Brain pericyte (primary cell): Measurements from ENCODE around the gene RCAN3.
"Not testable (repeated sequence)": the region's sequence is repeated elsewhere in the genome, so short reads cannot be mapped to it uniquely, and the experiment has no call there.

Experiments used
- DNase-seq: peaks from one replicate; pipeline ENCODE4 v3.0.0-alpha.2; 2012; ENCODE audit warnings: low read depth, low spot score

RCAN3 gene

GRCh38 chr1:24513706-24514105, 11.1 kb downstream of the RCAN3 start:
- DNase-seq = no peak

DNA sequence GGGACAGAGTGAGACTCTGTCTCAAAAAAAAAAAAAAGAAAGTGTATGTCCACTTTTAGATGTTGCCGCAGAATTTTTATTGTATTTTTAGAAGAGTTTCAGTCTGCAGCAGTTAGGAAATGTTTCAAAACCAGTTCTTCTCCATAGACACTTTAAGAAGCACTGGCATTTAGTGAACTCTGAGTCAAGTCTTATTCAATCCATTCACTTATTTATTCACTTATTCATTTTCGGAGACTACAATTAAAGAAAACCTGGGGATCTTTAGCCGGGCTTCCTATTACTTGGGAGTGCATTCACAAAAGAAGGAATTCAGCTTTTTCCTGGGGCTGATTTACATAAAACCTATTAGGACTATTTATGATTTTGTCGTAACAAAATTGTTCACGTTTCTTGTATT, 12.3 kb downstream of the RCAN3 start:
- DNase-seq = no peak

- DNase-seq = not testable (repeated sequence)
These were observed 13.1 kb downstream of the RCAN3 start for GRCh38 chr1:24515671-24516209.

GRCh38 chr1:24516506-24516905, 13.9 kb downstream of the RCAN3 start:
- DNase-seq = no peak

DNA sequence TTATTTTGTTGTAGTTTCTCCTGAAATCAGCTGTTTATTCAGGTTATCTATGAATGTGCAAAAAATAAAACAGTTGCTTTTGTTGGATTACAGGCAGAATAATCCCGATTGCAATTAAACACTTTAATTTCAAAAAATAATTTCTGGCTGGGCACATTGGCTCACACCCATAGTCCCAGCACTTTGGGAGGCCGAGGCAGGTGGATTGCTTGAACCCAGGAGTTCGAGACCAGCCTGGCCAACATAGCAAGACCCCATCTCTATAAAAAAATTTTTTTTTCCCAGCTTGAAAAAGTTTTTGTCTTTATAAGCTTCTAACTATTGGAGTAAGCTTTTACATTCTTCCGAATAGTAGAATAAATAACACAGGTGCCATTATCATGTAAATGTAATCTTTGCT, 15.3 kb downstream of the RCAN3 start:
- no peak for DNase-seq

- DNase-seq = not testable (repeated sequence)
These were observed 17.6 kb downstream of the RCAN3 start for GRCh38 chr1:24520282-24520681.

DNA sequence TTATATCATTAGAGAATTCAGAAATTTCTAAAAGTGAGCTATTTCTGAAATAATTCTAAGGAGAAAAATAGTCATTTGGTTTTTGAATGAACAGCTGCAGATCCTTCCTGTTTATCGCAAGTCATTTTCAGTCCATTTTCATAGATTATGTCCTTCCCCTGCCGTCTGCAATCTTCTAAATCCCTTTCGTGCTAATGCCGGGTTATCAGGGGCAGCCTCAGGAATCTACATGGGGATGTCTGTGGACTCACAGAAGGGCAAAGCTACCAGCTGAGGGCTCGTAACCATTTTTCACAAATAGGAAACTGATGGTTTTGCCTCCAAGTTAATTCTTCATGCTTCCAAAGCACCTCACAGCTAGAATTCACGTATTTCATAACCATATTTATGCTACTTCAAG, 23.0 kb downstream of the RCAN3 start:
- no peak for DNase-seq

- no peak for DNase-seq
These were observed 23.4 kb downstream of the RCAN3 start for GRCh38 chr1:24526045-24526444.

- no peak for DNase-seq
These were observed 24.4 kb downstream of the RCAN3 start for GRCh38 chr1:24526940-24527542.

GRCh38 chr1:24528744-24529143, 26.1 kb downstream of the RCAN3 start:
- no peak for DNase-seq

GRCh38 chr1:24529292-24529691, 26.7 kb downstream of the RCAN3 start:
- not testable (repeated sequence) for DNase-seq

GRCh38 chr1:24535021-24535424, 32.4 kb downstream of the RCAN3 start:
- no peak for DNase-seq

DNA sequence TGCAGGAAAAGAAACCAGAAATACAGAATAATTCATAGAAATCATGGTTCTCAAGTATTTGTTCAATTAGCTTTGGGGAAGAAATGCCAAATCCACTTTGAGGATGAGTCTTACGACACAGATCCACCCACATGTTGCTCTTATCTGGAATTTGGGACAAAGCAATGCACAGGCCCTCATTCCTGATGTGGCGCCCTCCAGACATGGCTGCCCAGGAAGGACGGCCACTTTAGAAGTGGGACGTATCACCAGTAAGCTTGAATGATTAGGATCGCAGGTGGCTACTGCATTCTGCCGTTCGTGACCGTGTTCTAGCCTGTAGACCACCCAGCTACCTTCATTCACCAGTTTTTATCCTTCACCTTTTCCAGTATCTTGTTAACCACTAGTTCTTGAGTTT, 33.1 kb downstream of the RCAN3 start:
- DNase-seq = no peak

DNA sequence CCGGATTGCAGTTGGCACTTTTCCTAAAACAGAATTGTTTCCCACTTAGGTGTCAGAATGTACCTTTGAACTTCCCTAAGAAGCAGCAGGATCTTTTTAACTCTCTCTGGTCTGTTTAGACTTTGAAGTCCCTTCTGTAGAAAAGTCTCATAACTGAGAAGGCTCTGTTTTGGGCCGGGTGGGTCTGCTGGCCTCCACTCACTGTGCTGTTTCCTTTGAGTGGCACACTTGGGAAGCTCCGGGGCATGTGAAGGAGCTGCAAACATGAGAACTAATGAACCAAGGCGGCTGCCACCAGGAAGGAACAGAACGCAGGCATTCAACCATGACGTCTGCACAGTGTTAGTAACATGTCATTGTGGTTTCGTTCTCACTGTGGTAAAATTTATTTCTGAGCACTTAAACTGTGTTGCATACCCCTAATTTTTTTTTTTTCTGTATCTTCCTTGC, 33.8 kb downstream of the RCAN3 start:
- DNase-seq = no peak

DNA sequence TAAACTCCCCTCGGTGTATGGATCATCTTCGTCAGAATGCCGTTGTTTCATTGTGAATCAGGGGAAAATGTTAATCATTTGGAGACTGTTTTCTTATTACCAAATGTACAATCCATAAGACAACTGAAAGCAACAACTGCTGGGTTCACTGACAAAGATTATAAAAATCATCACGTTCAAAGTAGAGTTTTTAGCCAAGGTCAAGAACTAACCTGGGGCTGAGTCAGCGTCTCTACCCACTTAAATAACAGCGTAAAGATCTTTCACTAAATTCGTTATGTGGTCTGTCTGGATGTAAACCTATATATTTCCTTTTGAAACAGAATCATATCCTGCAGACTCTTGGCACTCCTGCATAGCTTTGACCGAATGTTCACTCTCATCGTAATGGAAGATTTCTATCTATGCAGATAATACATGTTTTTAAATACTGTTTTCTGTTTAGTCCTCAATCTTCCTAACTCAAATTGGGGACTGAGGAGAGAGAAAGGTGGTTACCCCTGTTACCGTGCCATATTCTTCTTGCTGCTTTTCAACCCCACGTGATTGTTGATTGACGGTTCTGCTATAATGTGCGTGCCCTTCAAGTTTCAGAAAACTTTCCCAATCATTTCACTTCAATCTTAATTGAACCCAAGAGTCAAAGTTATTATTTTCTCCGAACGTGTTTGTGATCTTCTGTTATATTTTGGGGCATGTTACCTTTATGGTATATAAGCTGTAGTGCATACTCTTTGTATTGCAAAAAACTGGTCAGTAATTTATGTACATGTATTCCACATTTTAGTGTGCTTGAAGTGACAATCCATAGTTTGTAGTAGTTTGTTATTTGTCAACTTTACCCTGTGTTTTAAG, 37.6 kb downstream of the RCAN3 start:
- DNase-seq = no peak

DNA sequence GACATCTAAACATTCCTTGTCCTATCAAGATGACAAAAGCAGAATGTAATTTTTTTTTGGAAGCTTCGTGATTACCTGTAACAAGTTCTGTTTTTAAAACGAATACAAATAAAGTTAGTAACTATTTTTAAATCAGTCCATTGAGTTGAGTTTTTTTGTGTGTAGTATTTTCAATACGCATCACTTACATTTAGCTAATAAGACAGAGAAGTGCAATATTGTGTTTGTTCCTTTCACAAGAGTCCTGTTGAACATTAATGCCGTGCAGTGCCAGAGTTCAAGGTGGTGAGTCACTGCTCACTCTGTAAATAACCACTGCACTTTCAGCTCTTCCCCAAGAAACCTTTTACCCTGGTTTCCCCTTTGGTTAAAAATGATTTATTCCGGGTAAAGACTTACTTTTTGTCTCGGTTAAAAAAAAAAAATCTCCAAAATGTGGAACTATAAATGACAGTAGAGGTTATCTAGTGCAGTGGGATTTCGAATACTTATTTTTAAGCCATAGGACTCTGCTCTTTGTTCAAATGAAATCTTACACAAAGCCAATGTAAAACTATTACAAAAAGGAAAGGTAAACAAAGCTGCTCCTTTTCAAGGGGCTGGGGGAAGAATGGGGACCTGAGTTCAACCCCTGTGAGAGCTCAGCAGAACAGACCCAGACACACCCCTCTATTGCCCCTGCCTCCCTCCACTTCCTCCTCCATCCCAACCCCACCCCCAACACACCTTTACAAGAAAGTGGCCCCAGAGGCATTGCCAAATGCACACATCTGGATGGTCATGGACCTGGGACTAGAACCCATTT, 38.5 kb downstream of the RCAN3 start:
- no peak for DNase-seq

DNA sequence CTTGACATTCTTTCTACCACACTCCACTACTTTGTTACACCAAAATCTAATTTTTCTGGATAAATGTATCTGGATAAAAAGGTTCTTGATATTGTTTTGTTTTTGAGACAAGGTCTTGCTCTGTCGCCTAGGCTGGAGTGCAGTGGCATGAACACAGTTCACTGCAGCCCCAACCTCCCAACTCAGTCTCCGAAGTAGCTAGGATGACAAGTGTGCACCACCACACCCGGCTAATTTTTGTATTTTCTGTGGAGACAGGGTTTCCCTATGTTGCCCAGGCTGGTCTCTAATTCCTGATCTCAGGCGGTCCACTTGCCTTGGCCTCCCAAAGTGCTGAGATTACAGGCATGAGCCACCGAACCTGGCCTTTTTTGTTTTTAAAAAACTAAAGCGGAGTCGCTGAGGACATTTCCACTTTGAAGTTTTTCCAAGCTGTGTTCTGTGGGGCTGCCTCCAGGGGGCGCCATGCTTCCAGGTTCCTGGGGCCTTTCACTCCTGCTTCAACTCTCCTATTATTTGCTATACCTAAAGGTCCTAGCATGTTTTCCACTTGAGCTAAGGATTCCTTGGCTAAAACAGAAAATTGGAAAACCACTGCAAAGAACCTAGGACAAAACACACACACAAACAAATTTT, 39.2 kb downstream of the RCAN3 start:
- no peak for DNase-seq

GRCh38 chr1:24544239-24544638, 41.6 kb downstream of the RCAN3 start:
- DNase-seq = no peak

DNA sequence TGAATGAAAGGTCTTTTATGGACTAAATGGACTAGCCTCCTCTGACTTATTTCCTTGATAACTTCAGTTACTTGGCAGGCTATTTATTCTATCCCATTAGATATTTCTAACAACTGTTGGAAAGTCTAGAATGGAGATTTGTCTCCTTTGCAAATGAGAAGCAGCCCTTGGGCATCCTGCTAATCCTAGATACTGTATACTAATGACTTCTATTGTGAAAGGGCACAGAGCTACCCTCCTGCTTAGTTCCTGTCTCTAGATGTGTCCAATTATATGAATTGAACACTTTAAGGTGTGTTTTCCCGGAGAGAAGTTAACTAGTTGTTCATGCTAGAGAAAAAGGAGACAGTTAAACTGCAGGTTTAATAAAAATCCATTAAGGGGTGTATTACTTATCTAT, 43.0 kb downstream of the RCAN3 start:
- DNase-seq = no peak

DNA sequence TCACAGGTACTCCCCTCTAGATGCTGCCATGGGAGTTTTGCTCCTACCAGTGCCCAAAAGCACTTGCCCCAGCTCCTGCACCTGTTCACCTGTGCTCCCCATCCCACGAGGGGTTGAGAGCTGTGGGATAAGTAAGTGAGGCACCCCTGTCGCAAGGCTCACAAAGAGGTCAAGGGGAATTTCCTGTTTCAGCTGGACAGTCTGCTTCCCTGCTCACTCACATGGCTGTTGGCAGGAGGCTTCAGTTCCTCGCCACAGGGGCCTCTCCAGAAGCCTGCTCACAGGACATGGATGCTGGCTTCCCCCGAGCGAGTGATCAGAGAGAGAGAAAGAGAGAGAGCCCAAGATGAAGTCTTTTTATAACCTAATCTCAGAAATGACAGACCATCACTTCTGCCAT, 44.6 kb downstream of the RCAN3 start:
- DNase-seq = no peak

- no peak for DNase-seq
These were observed 45.4 kb downstream of the RCAN3 start for GRCh38 chr1:24548070-24548469.

GRCh38 chr1:24549210-24549609, 46.6 kb downstream of the RCAN3 start:
- DNase-seq = not testable (repeated sequence)
